SW 1271 (cell line): ENCODE measurements around the gene EFCC1.
"Not testable (repeated sequence)": the region's sequence is repeated elsewhere in the genome, so short reads cannot be mapped to it uniquely, and the experiment has no call there.

Source experiments
- DNase-seq, 2 experiments: peaks; one replicate each; lab custom pipeline; 2025; lab: John Stamatoyannopoulos, UW

The EFCC1 gene

DNA sequence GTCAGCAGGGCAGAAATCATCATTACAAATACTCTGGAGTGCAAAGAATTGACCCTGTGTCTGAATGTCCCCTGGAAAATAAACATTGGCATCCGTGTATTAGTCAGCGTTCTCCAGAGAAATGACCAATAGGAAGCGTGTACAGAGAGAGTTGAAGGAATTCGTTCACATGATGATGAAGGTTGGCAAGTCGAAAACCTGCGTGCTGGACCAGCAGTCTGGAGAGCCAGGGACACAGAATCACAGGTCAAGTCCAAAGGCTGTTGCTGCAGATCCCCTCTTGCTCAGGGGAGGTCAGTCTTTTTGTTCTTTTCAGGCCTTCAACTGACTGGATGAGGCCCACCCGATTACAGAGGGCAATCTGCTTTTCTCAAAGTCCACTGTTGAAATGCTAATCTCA, 76.1 kb downstream of the EFCC1 start:
- DNase-seq = no peak

DNA sequence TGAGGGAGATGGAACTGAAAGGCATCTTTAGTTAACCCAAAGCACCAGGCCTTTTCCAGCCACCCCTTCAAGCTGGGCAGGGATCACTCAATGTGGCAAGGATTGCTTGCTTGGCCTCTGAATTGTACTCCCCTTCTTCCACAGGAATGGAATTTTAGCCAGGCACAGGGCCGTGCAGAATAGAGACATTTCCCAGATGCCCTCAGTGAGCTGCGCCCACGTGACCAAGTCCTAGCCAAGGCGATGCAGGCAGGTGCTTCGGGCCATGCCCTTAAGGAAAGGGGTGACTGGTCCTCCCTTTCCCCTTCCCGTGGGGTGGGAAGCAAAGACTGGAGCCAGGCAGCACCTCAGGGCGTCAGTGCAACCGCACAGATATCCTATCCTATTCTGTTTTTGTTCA, 77.4 kb downstream of the EFCC1 start:
- DNase-seq = no peak

DNA sequence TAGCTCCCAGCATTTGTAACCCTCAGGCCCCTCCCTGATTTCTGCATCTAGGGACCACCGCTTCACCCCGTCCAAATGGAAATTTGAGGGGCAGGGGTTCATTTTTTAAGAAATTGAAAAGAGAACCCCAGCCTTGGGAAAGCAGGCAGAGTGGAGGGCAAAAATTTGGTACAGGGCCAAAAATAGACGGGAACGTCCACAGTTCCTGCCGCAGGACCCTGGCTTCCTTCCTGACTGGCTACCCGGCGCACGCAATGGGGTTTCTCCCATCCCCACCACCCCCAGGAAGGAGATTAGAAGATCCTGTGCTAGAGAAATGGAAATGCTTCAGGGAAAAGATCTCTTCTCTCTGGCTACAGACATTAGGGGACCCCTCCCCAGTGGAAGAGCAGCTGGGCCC, 80.4 kb downstream of the EFCC1 start:
- no peak for DNase-seq

DNA sequence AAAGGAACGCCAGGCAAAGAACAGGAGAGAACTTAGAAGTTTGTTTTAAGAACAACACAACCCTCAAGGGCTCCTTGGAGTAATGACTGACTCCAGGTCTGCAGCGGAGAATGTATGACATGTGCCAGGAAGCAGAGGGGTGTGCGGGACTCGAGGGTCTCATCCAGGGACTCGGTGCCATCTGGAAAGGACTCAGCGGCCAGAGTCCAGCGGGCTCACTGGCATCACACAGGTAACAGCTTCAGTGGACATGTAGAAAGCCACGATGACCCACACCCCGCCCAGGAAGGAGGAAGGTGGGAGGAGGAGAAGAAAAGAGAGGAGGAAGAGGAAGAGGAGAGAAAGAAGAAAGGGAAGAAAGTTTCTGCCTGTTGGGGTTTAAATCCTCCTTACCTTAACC, 80.9 kb downstream of the EFCC1 start:
- no peak for DNase-seq

DNA sequence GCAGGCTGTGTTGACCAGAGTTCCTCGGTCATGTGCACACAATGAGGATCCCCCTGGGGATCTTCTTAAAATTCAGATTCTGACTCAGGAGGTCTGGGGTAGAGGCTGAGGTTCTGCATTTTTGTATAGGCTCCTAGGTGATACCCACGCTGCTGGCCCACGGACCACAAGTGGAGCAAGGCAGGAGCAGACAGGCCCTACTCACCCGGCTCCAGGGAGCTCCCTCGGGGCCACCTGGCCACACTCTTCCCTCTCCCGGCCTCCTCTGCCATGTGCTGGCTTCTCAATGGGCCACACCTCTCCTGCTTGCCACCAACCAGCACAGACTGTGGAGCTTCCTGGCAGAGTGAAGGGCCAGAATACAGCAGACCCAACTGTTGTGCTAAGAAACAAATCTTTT, 83.4 kb downstream of the EFCC1 start:
- no peak for DNase-seq

DNA sequence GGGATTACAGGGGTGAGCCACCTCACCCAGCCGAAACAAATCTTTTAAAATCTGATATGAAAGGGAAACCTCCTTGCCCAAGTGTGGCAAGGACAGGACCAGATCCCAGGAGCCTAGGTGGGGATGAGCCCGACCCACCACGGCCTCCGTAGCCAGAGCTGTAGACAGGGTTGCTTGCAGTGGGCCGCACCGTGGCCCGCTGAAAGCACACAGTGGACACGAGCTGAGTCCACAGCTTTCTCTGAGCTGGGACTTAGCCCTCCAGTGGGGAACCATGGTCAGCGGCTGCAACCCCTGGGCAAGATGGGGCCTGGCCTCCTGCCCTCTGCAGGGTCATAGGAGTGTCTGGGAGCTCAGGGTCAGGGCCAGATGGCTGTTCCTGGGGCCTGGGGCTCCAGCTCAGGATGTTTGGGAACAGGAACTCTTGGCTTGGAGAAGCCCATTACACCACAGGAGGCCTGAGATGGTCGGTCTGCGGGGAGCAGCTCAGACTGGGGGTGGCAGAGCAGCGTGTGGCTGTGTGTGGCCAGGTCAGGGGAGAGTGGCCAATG, 84.1 kb downstream of the EFCC1 start:
- no peak for DNase-seq

DNA sequence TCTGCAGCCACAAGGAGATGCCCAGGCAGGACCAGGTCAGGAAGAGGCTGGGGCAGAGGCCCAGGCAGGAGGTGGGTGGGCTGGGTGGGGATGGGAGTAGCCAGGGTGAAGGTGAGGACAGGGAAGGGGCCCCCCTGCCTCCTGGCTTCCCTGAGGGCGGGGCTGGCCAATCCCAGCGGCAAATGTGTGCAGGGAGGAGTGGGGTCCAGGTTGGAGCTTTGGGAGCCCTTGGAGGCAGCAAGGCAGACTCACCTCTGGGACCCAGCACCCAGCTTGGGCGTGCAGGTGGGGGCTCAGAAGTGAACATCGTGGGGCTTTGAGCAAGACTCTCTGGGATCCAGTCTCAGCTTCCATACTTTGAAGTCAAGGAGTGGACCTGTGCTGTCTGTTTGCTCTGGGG, 84.7 kb downstream of the EFCC1 start:
- no peak for DNase-seq

DNA sequence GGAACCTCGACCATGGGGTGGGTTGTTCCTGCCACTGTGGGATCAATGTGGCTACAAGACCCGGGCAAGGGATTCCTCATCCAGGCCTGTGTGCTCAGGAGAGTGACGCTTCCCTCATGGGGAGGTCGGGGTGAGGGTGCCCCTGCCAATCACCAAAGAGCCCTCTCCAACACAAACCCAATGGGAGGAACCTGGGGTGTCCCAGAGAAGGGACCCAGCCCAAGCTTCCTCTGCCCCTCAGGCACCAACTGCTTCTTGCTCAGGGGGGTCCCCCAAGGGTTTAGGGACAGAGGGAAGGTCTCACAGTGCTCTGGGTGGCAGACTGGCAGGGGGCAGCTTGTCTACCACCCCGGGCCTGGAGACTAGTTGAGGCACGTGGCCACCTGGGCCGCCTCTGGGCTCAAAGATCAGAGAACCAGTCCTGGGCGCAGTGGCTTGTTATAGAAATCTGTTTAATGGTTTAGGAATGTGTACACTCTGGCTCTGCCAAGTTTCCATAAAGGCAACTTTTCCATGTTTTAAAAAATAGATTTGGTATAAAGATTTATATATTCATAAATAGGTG, 86.1 kb downstream of the EFCC1 start:
- DNase-seq = no peak

DNA sequence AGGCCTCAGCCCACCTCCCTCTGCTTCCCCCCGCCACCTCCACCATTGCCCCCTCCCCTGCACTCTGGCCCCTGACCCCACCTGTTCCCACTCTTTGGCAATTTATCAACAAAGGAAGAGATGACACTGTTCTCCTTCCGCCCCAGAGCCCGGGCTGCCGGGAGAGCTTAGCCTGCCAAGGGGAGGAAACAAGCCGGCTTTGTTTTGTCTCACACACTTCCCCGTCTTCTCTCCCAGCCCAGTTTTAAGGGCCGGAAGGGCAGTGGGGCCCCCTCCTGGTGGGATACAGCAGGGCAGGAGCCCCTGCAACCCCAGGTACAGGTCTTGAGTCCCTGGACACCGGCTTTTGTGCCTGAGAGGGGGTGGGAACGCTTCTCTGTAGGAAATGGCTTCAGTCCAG, 86.8 kb downstream of the EFCC1 start:
- DNase-seq = not testable (repeated sequence)

DNA sequence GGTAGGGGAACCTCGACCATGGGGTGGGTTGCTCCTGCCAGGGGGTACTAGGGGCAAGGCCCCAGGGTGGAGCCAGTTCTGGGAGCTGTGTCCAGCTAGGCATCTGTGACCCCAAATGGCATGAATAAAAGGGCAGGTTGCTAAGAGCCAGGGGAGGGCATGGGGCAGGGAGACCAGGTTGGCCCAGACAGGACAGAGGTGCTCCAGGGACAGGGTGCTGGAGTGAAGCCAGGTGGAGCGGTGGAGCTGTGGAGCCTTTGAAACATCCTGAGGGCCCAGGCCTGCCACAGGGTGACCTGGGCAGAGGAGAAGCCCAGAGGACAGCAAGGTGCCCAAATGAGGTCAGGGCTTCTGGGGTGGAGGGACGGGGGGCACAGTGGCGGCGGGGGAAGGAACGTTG, 87.2 kb downstream of the EFCC1 start:
- DNase-seq = not testable (repeated sequence)
